ENCODE results near the gene CTRB2. TPM values are rescaled to one million over a fixed set of nuclear protein-coding genes. Genes with fewer than 3 reads are reported as not detected.

The CTRB2 gene
- total RNA-seq, 1 donor from 2014 or later: not detected

- H3K36me3 ChIP-seq: peaks cover 0 to 36% of the 10 kb centered on the region in 2 donors
- no peaks in the 10 kb centered on the region for H3K27me3 ChIP-seq
- intact Hi-C loops (cut with DNase I): no loop called here
- no peak for DNase-seq (ENCODE audit: extremely low spot score in 2 of 2)
- H3K4me3 ChIP-seq: no peak overlapping the region
- no peaks in the 10 kb centered on the region for H3K4me1 ChIP-seq
- no peak overlapping the region for H3K27ac ChIP-seq
- TF ChIP-seq POLR2A (IDR thresholded peaks at IDR 0.05): no peak
- TF ChIP-seq POLR2AphosphoS5 (IDR thresholded peaks at IDR 0.05; ENCODE audit: insufficient read depth in 1 of 2, low read depth in 1 of 2): no peak
- TF ChIP-seq CTCF (IDR thresholded peaks at IDR 0.05): no peak
- peaks cover 5% of the 10 kb centered on the region for H3K9me3 ChIP-seq
Observed at GRCh38 chr16:75172578-75172977, 34.4 kb downstream of the CTRB2 start.

GRCh38 chr16:75169899-75170405 is 37.0 kb downstream of the CTRB2 start:
- Histone ChIP-seq H3K4me1 (no peaks in the 10 kb centered on the region), H3K36me3 (peaks cover 0 to 48% of the 10 kb centered on the region in 2 donors), H3K27ac (no peak overlapping the region), H3K9me3 (peaks cover 5% of the 10 kb centered on the region), H3K4me3 (no peak overlapping the region), H3K27me3 (no peaks in the 10 kb centered on the region)
- TF ChIP-seq POLR2A (IDR thresholded peaks at IDR 0.05): no peak
- intact Hi-C loops (cut with DNase I): no loop called here
- no peak for DNase-seq (ENCODE audit: extremely low spot score in 2 of 2)

GRCh38 chr16:75160386-75160785 is 46.6 kb downstream of the CTRB2 start:
- Histone ChIP-seq H3K27ac (no peak overlapping the region), H3K36me3 (no peaks in the 10 kb centered on the region), H3K9me3 (no peaks in the 10 kb centered on the region), H3K4me3 (no peak overlapping the region), H3K27me3 (no peaks in the 10 kb centered on the region), H3K4me1 (no peaks in the 10 kb centered on the region)
- intact Hi-C loops (cut with DNase I): no loop called here
- no peak for DNase-seq (ENCODE audit: extremely low spot score in 2 of 2)
- TF ChIP-seq POLR2A (IDR thresholded peaks at IDR 0.05) (no peak), POLR2AphosphoS5 (IDR thresholded peaks at IDR 0.05; ENCODE audit: insufficient read depth in 1 of 2, low read depth in 1 of 2) (no peak), CTCF (IDR thresholded peaks at IDR 0.05) (no peak)

Other genes with a start within 250 kb of the CTRB2 start
- gene WDR59, start 222.0 kb downstream of the CTRB2 start, total RNA-seq: 95.3 TPM
- 20.1 TPM for gene ZNRF1, start 208.1 kb downstream of the CTRB2 start, total RNA-seq
- gene LDHD, start 90.4 kb downstream of the CTRB2 start, total RNA-seq: 10.1 TPM
- 11.3 TPM for gene ZFP1, start 58.6 kb downstream of the CTRB2 start, total RNA-seq
- gene CTRB1, start 11.8 kb upstream of the CTRB2 start, total RNA-seq: not detected
- gene BCAR1, start 44.5 kb upstream of the CTRB2 start, total RNA-seq: 39.5 TPM
- 45.7 TPM for gene CFDP1, start 226.3 kb upstream of the CTRB2 start, total RNA-seq